Prostate gland (tissue), 2 donors: ENCODE results near the gene SFT2D2. TPM values are rescaled to one million over a fixed set of nuclear protein-coding genes. Genes with fewer than 3 reads are reported as not detected.

Experiments
- DNase-seq: peaks from one replicate; pipeline ENCODE4 v3.0.0-alpha.2; 2019; ENCODE audit warnings: low spot score
- H3K27ac ChIP-seq, 2 donors: fragments of 200-600 bp; sonication (generic); 2 replicates each; pipeline ENCODE4 v1.5.1; 2017 to 2019
- H3K27me3 ChIP-seq: fragments of 200-600 bp; sonication (generic); replicated peaks from 2 replicates; pipeline ENCODE4 v1.5.1; 2019; ENCODE audit not compliant: insufficient read depth
- H3K36me3 ChIP-seq, 2 donors: fragments of 200-600 bp; sonication (generic); 1 replicate in 1 of 2; 2 replicates in 1 of 2; pipeline versions ENCODE4 v1.5.1 to v1.8.1; 2017 to 2019
- H3K4me1 ChIP-seq: fragments of 200-600 bp; sonication (generic); replicated peaks from 2 replicates; pipeline ENCODE4 v1.5.1; 2019
- H3K4me3 ChIP-seq, 2 donors: fragments of 200-600 bp; sonication (generic); 2 replicates each; pipeline ENCODE4 v1.5.1; 2017 to 2019
- H3K9me3 ChIP-seq: fragments of 200-600 bp; sonication (generic); 2 replicates; pipeline ENCODE4 v1.5.1; 2017
- POLR2A ChIP-seq: fragments of 450-650 bp; IDR thresholded peaks from one replicate; pipeline ENCODE4 v1.6.1; 2016; ENCODE audit warnings: antibody characterized with exemption, mild to moderate bottlenecking
- POLR2AphosphoS5 ChIP-seq: sonication (generic); formaldehyde crosslinking; IDR thresholded peaks from one replicate; pipeline ENCODE4 v1.6.1; 2017; ENCODE audit warnings: antibody characterized with exemption
- WGBS: methylation state at CpG from one replicate; pipeline ENCODE4 v1.1.5; 2018; 5-methylcytosine and 5-hydroxymethylcytosine counted together
- intact Hi-C: fragments of 100-400 bp; cut with DNase I; formaldehyde crosslinking; loops from one replicate; pipeline ENCODE4 v1.14.2; 2022
- total RNA-seq, 2 donors: library from RNA; depleted of rRNA; stranded (reverse); fragments of >200 nt; gene quantifications; one replicate each; pipeline ENCODE4 v1.1.0, GENCODE V29; 2016
- TF ChIP-seq, protein P1 (sequence below), 4 experiments: fragments of 200-600 bp in 2 of 4; fragments of 450-650 bp in 2 of 4; sonication (generic) in 2 of 4; IDR thresholded peaks; 1 replicate in 3 of 4; 2 replicates in 1 of 4; pipeline ENCODE4 v1.5.1; 2016 to 2019; ENCODE audit warnings: antibody characterized with exemption in 4 of 4, mild to moderate bottlenecking in 2 of 4, moderate library complexity in 2 of 4

Gene SFT2D2
- total RNA-seq, 2 donors from 2014 or later, result 44.1 to 76.8 TPM

DNA sequence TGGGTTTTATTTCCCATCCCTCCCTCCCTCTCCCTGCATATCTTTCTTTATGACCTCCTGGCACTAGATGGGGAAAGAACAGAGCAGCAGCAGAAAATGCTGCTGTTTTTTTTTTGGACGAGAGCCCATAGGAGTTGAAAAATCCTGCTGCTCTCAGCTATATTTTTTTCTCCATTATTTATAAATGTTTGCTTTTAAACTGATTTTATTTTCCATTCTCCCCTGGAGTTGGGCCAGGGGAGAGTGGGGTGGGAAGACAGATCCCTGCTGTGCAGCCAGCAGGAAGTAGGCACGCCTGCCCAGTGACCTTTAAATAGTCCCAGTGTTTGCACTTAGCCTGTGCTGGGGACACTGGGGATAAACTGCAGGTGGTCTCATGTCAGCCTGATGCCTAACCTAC lies 17.4 kb downstream of the SFT2D2 start:
- Histone ChIP-seq H3K9me3 (no peaks in the 10 kb centered on the region), H3K36me3 (peaks cover 2 to 5% of the 10 kb centered on the region in 2 donors), H3K4me3 (no peak overlapping the region), H3K4me1 (peaks cover 8% of the 10 kb centered on the region), H3K27ac (peak overlapping the region; percentile 2 to 48), H3K27me3 (no peaks in the 10 kb centered on the region)
- intact Hi-C loops, result no loop called here
- 27% methylated on average over 2 of the region's 2 CpGs for WGBS
- TF ChIP-seq POLR2A (no peak), POLR2AphosphoS5 (no peak)
- TF ChIP-seq, protein P1, sequence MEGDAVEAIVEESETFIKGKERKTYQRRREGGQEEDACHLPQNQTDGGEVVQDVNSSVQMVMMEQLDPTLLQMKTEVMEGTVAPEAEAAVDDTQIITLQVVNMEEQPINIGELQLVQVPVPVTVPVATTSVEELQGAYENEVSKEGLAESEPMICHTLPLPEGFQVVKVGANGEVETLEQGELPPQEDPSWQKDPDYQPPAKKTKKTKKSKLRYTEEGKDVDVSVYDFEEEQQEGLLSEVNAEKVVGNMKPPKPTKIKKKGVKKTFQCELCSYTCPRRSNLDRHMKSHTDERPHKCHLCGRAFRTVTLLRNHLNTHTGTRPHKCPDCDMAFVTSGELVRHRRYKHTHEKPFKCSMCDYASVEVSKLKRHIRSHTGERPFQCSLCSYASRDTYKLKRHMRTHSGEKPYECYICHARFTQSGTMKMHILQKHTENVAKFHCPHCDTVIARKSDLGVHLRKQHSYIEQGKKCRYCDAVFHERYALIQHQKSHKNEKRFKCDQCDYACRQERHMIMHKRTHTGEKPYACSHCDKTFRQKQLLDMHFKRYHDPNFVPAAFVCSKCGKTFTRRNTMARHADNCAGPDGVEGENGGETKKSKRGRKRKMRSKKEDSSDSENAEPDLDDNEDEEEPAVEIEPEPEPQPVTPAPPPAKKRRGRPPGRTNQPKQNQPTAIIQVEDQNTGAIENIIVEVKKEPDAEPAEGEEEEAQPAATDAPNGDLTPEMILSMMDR (IDR thresholded peaks at IDR 0.05), result no peak
- DNase-seq, result no peak

DNA sequence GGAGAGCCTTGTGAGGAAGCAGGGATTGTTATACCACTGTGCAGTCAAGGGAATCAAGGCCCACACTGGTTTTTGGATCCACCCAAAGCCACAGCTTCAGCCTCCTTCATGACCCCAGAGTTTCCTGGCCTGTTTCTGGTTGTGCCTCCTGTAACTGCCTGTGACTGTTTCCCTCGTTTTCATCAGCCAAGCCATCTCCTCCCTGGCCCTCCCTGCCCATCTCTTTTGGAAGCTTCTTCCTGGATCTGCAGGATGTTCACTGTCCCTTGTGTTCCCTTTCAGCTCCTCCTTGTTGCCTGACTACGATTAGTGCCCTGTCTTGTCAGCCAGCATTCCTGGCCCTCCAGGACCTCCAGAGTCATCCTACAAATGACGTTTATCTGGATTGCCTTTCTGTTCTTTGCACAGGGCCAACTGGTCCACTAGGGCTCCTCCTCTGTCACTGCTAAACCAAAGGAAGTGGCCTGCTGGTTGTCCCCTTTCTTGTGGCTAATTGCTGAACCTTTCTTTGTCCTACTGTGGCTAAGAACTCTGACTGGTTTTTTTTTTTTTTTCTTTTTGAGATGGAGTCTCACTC lies 17.9 kb downstream of the SFT2D2 start:
- intact Hi-C loops, result no loop called here
- TF ChIP-seq, protein P1 (IDR thresholded peaks at IDR 0.05), result no peak
- no peak for TF ChIP-seq POLR2AphosphoS5
- no peak for TF ChIP-seq POLR2A
- Histone ChIP-seq H3K27me3 (no peaks in the 10 kb centered on the region), H3K27ac (peak overlapping the region; percentile 2 to 48), H3K36me3 (peaks cover 2 to 5% of the 10 kb centered on the region in 2 donors), H3K4me1 (peaks cover 8% of the 10 kb centered on the region), H3K9me3 (no peaks in the 10 kb centered on the region), H3K4me3 (no peak overlapping the region)
- WGBS, result 14% methylated on average over 3 of the region's 3 CpGs
- no peak for DNase-seq

DNA sequence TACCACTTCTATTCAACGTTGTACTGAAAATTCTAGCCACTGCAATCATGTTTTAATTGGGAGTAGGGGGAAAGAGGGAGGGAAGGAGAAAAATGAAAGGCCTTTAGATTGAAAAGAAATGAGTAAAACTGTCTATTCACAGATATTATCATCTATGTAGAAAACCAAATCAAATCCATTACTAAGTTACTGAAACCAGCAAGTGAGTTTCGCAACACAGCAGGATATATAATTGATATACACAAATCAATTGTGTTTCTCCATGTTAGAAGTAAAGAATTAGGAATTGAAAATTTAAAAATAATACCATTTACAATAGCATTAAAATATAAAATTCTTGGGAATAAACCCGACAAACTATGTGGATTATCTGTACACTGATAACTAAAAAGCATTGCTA lies 19.2 kb downstream of the SFT2D2 start:
- Histone ChIP-seq H3K4me1 (peaks cover 8% of the 10 kb centered on the region), H3K4me3 (no peak overlapping the region), H3K9me3 (no peaks in the 10 kb centered on the region), H3K36me3 (peaks cover 0 to 5% of the 10 kb centered on the region in 2 donors), H3K27ac (no peak overlapping the region), H3K27me3 (no peaks in the 10 kb centered on the region)
- 89% methylated on average over 3 of the region's 3 CpGs for WGBS
- intact Hi-C loops, result no loop called here
- TF ChIP-seq, protein P1 (IDR thresholded peaks at IDR 0.05), result no peak
- no peak for TF ChIP-seq POLR2A
- no peak for TF ChIP-seq POLR2AphosphoS5
- no peak for DNase-seq

DNA sequence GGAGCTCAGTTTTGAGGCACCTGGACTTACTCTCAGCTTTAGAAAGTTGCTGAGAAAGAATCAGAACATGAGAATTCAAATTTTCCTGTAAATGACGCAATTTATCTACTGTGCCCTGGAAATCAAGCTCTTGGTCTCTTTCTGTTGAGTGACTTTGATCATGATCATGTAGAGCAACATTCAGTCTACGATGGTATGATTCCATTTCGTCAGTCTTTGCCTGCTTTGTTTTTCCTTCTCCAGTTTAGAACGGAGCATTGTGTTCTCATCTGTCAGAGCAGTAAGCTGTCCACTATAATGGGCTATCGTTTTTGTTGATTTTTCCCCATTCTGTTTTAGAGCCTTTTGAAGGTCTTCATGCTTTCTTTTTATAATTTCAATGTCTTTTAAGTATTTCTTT lies 20.7 kb downstream of the SFT2D2 start:
- no peak overlapping the region for H3K27ac ChIP-seq
- intact Hi-C loops, result no loop called here
- no peak for DNase-seq
- TF ChIP-seq, protein P1 (IDR thresholded peaks at IDR 0.05), result no peak
- TF ChIP-seq POLR2A (no peak), POLR2AphosphoS5 (no peak)
- peaks cover 0 to 5% of the 10 kb centered on the region in 2 donors for H3K36me3 ChIP-seq
- 81% methylated on average over 5 of the region's 5 CpGs for WGBS
- H3K9me3 ChIP-seq, result no peaks in the 10 kb centered on the region
- H3K4me3 ChIP-seq, result no peak overlapping the region
- H3K27me3 ChIP-seq, result no peaks in the 10 kb centered on the region
- H3K4me1 ChIP-seq, result peaks cover 8% of the 10 kb centered on the region

DNA sequence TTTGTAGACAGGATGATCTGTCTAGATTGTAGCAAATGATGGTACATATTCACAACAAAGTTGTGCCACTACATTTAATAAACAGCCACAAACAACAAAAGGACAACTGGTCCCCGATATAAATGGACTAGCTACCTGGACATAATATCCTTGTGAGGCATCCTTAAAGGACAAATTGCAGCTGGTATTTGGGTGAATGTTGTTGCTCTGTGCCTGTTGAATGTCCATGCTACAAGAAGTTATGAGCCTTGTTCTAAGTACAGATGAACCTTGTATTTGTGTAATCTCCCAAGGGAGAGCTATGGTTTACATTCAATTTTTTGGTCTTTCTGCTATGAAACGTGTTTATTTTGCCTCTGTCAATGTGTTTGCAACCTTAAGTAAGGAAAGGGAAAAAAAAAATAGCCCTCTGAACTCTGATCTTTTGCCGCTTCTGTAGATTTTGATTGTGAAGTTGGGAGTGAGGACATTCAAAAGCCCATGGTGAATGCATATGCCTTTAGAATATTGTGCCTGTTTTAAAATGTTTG lies 26.5 kb downstream of the SFT2D2 start:
- intact Hi-C loops, result no loop called here
- WGBS, result 71% methylated on average over 3 of the region's 3 CpGs

More for the DNA sequence above, 26.5 kb downstream of the SFT2D2 start:
- Histone ChIP-seq H3K4me1 (no peaks in the 10 kb centered on the region), H3K9me3 (no peaks in the 10 kb centered on the region), H3K36me3 (no peaks in the 10 kb centered on the region), H3K27ac (no peak overlapping the region), H3K27me3 (no peaks in the 10 kb centered on the region), H3K4me3 (no peak overlapping the region)
- TF ChIP-seq POLR2AphosphoS5, result no peak
- DNase-seq, result no peak
